Esophagus muscularis mucosa (tissue), 4 donors: ENCODE data around the gene TEX12. TPM values are rescaled to one million over a fixed set of nuclear protein-coding genes. Genes with fewer than 3 reads are reported as not detected.

ENCODE experiments used
- DNase-seq: peaks from one replicate; pipeline ENCODE4 v3.0.0-alpha.2; 2017; ENCODE audit errors: extremely low spot score
- H3K27ac ChIP-seq, 4 donors: fragments of 200-600 bp; sonication (generic); replicated peaks in 1 of 4; 1 replicate in 3 of 4; 2 replicates in 1 of 4; pipeline ENCODE4 v1.5.1; 2016 to 2019; ENCODE audit warnings: mild to moderate bottlenecking in 1 of 4
- H3K27me3 ChIP-seq, 4 donors: fragments of 200-600 bp; sonication (generic); one replicate each; pipeline versions ENCODE4 v1.5.1 to v1.6.0; 2016 to 2019
- H3K36me3 ChIP-seq, 4 donors: fragments of 200-600 bp; sonication (generic); one replicate each; pipeline ENCODE4 v1.5.1; 2016 to 2019
- H3K4me1 ChIP-seq, 4 donors: fragments of 200-600 bp; sonication (generic); one replicate each; pipeline ENCODE4 v1.5.1; 2016 to 2019
- H3K4me3 ChIP-seq, 4 donors: fragments of 200-600 bp; sonication (generic); 1 replicate in 2 of 4; 2 replicates in 2 of 4; pipeline ENCODE4 v1.5.1; 2016 to 2019; ENCODE audit warnings: mild to moderate bottlenecking in 4 of 4, moderate library complexity in 1 of 4
- H3K9me3 ChIP-seq, 4 donors: fragments of 200-600 bp; sonication (generic); 1 replicate in 3 of 4; 2 replicates in 1 of 4; pipeline ENCODE4 v1.5.1; 2016 to 2019
- CTCF ChIP-seq, 3 experiments: fragments of 200-600 bp in 2 of 3; fragments of 450-650 bp in 1 of 3; sonication (generic) in 2 of 3; IDR thresholded peaks; one replicate each; pipeline ENCODE4 v1.5.1; 2017 to 2019; ENCODE audit warnings: antibody characterized with exemption in 3 of 3, mild to moderate bottlenecking in 2 of 3, moderate library complexity in 1 of 3
- EP300 ChIP-seq: sonication (generic); formaldehyde crosslinking; IDR thresholded peaks from one replicate; pipeline ENCODE4 v1.6.1; 2017; ENCODE audit warnings: antibody characterized with exemption
- POLR2A ChIP-seq: fragments of 450-650 bp; IDR thresholded peaks from one replicate; pipeline ENCODE4 v1.6.1; 2017; ENCODE audit warnings: antibody characterized with exemption, moderate library complexity, mild to moderate bottlenecking, low read depth
- POLR2AphosphoS5 ChIP-seq, 2 donors: sonication (generic); formaldehyde crosslinking; IDR thresholded peaks; one replicate each; pipeline ENCODE4 v1.6.1; 2017; ENCODE audit warnings: antibody characterized with exemption in 2 of 2
- WGBS: methylation state at CpG from one replicate; pipeline ENCODE4 v1.1.5; 2018; 5-methylcytosine and 5-hydroxymethylcytosine counted together
- intact Hi-C: fragments of 100-400 bp; cut with DNase I; formaldehyde crosslinking; loops from one replicate; pipeline ENCODE4 v1.15.1; 2023
- total RNA-seq, 4 donors: library from RNA; depleted of rRNA; stranded (reverse); fragments of >200 nt; gene quantifications; one replicate each; pipeline versions ENCODE4 v1.1.0 to v1.2.1, GENCODE V29; 2016

The TEX12 gene
- total RNA-seq, 4 donors from 2014 or later = 0.40 to 4.2 TPM; not detected in 2

- Histone ChIP-seq H3K4me3 (no peak overlapping the region), H3K4me1 (no peaks in the 10 kb centered on the region), H3K9me3 (no peaks in the 10 kb centered on the region), H3K27me3 (no peaks in the 10 kb centered on the region), H3K27ac (no peak overlapping the region), H3K36me3 (peaks cover 0 to 5% (median 0%) of the 10 kb centered on the region in 4 donors)
- DNase-seq = no peak
- WGBS = 55% methylated on average over 2 of the region's 2 CpGs
- TF ChIP-seq POLR2A (no peak), CTCF (IDR thresholded peaks at IDR 0.05) (no peak), POLR2AphosphoS5 (IDR thresholded peaks at IDR 0.05) (no peak)
- intact Hi-C loops = loop anchor here (10.0 kb wide), 1 partner anchor 1083 kb away; no protein-coding TSS in a partner anchor
Measured at GRCh38 chr11:112211536-112211935, 44.4 kb downstream of the TEX12 start.

GRCh38 chr11:112212290-112212689 is 45.1 kb downstream of the TEX12 start:
- no peak for DNase-seq
- Histone ChIP-seq H3K4me1 (no peaks in the 10 kb centered on the region), H3K4me3 (no peak overlapping the region), H3K27me3 (no peaks in the 10 kb centered on the region), H3K36me3 (peaks cover 0 to 13% (median 0%) of the 10 kb centered on the region in 4 donors), H3K9me3 (no peaks in the 10 kb centered on the region), H3K27ac (no peak overlapping the region)
- 93% methylated on average over 3 of the region's 3 CpGs for WGBS
- no peak for TF ChIP-seq EP300
- no peak for TF ChIP-seq CTCF (IDR thresholded peaks at IDR 0.05)
- no peak for TF ChIP-seq POLR2AphosphoS5 (IDR thresholded peaks at IDR 0.05)
- TF ChIP-seq POLR2A = no peak
- intact Hi-C loops = loop anchor here (10.0 kb wide), 1 partner anchor 1083 kb away; no protein-coding TSS in a partner anchor

GRCh38 chr11:112212710-112213109 is 45.5 kb downstream of the TEX12 start:
- DNase-seq = no peak
- Histone ChIP-seq H3K4me3 (no peak overlapping the region), H3K36me3 (peaks cover 0 to 17% (median under 1%) of the 10 kb centered on the region in 4 donors), H3K9me3 (no peaks in the 10 kb centered on the region), H3K27me3 (no peaks in the 10 kb centered on the region), H3K27ac (no peak overlapping the region), H3K4me1 (no peaks in the 10 kb centered on the region)
- no peak for TF ChIP-seq POLR2AphosphoS5 (IDR thresholded peaks at IDR 0.05)
- no peak for TF ChIP-seq EP300
- TF ChIP-seq POLR2A = no peak
- TF ChIP-seq CTCF (IDR thresholded peaks at IDR 0.05) = no peak
- intact Hi-C loops = loop anchor here (10.0 kb wide), 1 partner anchor 1082 kb away; no protein-coding TSS in a partner anchor

GRCh38 chr11:112213753-112214152 is 46.6 kb downstream of the TEX12 start:
- Histone ChIP-seq H3K27me3 (no peaks in the 10 kb centered on the region), H3K36me3 (peaks cover 0 to 25% (median 4%) of the 10 kb centered on the region in 4 donors), H3K4me3 (no peak overlapping the region), H3K27ac (no peak overlapping the region), H3K4me1 (no peaks in the 10 kb centered on the region), H3K9me3 (no peaks in the 10 kb centered on the region)
- TF ChIP-seq POLR2AphosphoS5 (IDR thresholded peaks at IDR 0.05) = no peak
- no peak for TF ChIP-seq POLR2A
- no peak for TF ChIP-seq EP300
- TF ChIP-seq CTCF (IDR thresholded peaks at IDR 0.05) = no peak
- 90% methylated on average over 4 of the region's 4 CpGs for whole genome bisulfite sequencing
- intact Hi-C loops = loop anchor here (10.0 kb wide), 1 partner anchor 1081 kb away; no protein-coding TSS in a partner anchor
- no peak for DNase-seq

GRCh38 chr11:112215621-112216020 is 48.4 kb downstream of the TEX12 start:
- H3K4me3 ChIP-seq = no peak overlapping the region
- intact Hi-C loops = loop anchor here (10.0 kb wide), 1 partner anchor 1079 kb away; no protein-coding TSS in a partner anchor
- no peak for TF ChIP-seq POLR2AphosphoS5 (IDR thresholded peaks at IDR 0.05)
- DNase-seq = no peak
- WGBS = 94% methylated on average over 6 of the region's 6 CpGs
- H3K4me1 ChIP-seq = peaks cover 0 to 5% (median 3%) of the 10 kb centered on the region in 4 donors
- peaks cover 0 to 30% (median 4%) of the 10 kb centered on the region in 4 donors for H3K36me3 ChIP-seq
- no peaks in the 10 kb centered on the region for H3K27me3 ChIP-seq
- H3K9me3 ChIP-seq = no peaks in the 10 kb centered on the region
- H3K27ac ChIP-seq = no peak overlapping the region
